ENCODE data around the gene GRIA4. TPM values are rescaled to one million over a fixed set of nuclear protein-coding genes. Genes with fewer than 3 reads are reported as not detected.

GRIA4 gene
- total and polyA plus RNA-seq, 2 donors (not counting 1 experiment from before 2014, with no cell fraction given) = 0.15 to 0.50 TPM

GRCh38 chr11:105622016-105622415 lies 12.1 kb downstream of the GRIA4 start:
- no peak overlapping the region for H3K4me3 ChIP-seq (replicated peaks in 1 of 4; ENCODE audit: control extremely low read depth in 1 of 4, insufficient read depth in 1 of 4, low read depth in 3 of 4, low read length in 4 of 4)
- no peaks in the 10 kb centered on the region for H3K36me3 ChIP-seq (ENCODE audit: control insufficient read depth, insufficient read depth, low read length)
- no peak overlapping the region for H3K27ac ChIP-seq (ENCODE audit: insufficient read depth, low read length)
- no peaks in the 10 kb centered on the region for H3K4me1 ChIP-seq (ENCODE audit: control insufficient read depth, extremely low read depth, insufficient read depth, low read length)
- no peak overlapping the region for H3K4me2 ChIP-seq (ENCODE audit: extremely low read depth, insufficient read depth, low read length)
- no peaks in the 10 kb centered on the region for H3K79me2 ChIP-seq (ENCODE audit: control insufficient read depth, insufficient read depth, low read length)
- no peak overlapping the region for H2AFZ ChIP-seq (ENCODE audit: low read length)
- no peaks in the 10 kb centered on the region for H4K20me1 ChIP-seq (ENCODE audit: control insufficient read depth, extremely low read depth, insufficient read depth, low read length)
- no peak for DNase-seq (ENCODE audit: low read depth in 2 of 2)
- no peaks in the 10 kb centered on the region for H3K27me3 ChIP-seq (ENCODE audit: control insufficient read depth, insufficient read depth, low read length)
- TF ChIP-seq, protein P1, sequence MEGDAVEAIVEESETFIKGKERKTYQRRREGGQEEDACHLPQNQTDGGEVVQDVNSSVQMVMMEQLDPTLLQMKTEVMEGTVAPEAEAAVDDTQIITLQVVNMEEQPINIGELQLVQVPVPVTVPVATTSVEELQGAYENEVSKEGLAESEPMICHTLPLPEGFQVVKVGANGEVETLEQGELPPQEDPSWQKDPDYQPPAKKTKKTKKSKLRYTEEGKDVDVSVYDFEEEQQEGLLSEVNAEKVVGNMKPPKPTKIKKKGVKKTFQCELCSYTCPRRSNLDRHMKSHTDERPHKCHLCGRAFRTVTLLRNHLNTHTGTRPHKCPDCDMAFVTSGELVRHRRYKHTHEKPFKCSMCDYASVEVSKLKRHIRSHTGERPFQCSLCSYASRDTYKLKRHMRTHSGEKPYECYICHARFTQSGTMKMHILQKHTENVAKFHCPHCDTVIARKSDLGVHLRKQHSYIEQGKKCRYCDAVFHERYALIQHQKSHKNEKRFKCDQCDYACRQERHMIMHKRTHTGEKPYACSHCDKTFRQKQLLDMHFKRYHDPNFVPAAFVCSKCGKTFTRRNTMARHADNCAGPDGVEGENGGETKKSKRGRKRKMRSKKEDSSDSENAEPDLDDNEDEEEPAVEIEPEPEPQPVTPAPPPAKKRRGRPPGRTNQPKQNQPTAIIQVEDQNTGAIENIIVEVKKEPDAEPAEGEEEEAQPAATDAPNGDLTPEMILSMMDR (conservative IDR thresholded peaks at IDR 0.05 in 1 of 2, IDR thresholded peaks at IDR 0.05 in 1 of 2; ENCODE audit: low read depth in 1 of 2, low read length in 2 of 2) = no peak
- no peak for TF ChIP-seq EZH2 (IDR thresholded peaks at IDR 0.05; ENCODE audit: low read length, missing control alignments)
- no peaks in the 10 kb centered on the region for H3K9me3 ChIP-seq (ENCODE audit: control insufficient read depth, insufficient read depth, low read depth, low read length)
- no peak overlapping the region for H3K9ac ChIP-seq (ENCODE audit: insufficient read depth, low read length)

- TF ChIP-seq, protein P1 (conservative IDR thresholded peaks at IDR 0.05 in 1 of 2, IDR thresholded peaks at IDR 0.05 in 1 of 2; ENCODE audit: low read depth in 1 of 2, low read length in 2 of 2) = no peak
- TF ChIP-seq EZH2 (IDR thresholded peaks at IDR 0.05; ENCODE audit: low read length, missing control alignments) = no peak
- Histone ChIP-seq H3K27me3 (ENCODE audit: control insufficient read depth, insufficient read depth, low read length) (no peaks in the 10 kb centered on the region), H3K9me3 (ENCODE audit: control insufficient read depth, insufficient read depth, low read depth, low read length) (no peaks in the 10 kb centered on the region), H3K27ac (ENCODE audit: insufficient read depth, low read length) (no peak overlapping the region), H3K9ac (ENCODE audit: insufficient read depth, low read length) (no peak overlapping the region), H3K4me3 (replicated peaks in 1 of 4; ENCODE audit: control extremely low read depth in 1 of 4, insufficient read depth in 1 of 4, low read depth in 3 of 4, low read length in 4 of 4) (no peak overlapping the region), H3K79me2 (ENCODE audit: control insufficient read depth, insufficient read depth, low read length) (no peaks in the 10 kb centered on the region), H3K36me3 (ENCODE audit: control insufficient read depth, insufficient read depth, low read length) (no peaks in the 10 kb centered on the region), H2AFZ (ENCODE audit: low read length) (no peak overlapping the region), H3K4me2 (ENCODE audit: extremely low read depth, insufficient read depth, low read length) (no peak overlapping the region), H3K4me1 (ENCODE audit: control insufficient read depth, extremely low read depth, insufficient read depth, low read length) (no peaks in the 10 kb centered on the region), H4K20me1 (ENCODE audit: control insufficient read depth, extremely low read depth, insufficient read depth, low read length) (no peaks in the 10 kb centered on the region)
- DNase-seq (ENCODE audit: low read depth in 2 of 2) = no peak
Observed at GRCh38 chr11:105632316-105632715, 22.4 kb downstream of the GRIA4 start.

GRCh38 chr11:105635466-105635865 lies 25.6 kb downstream of the GRIA4 start:
- Histone ChIP-seq H3K36me3 (ENCODE audit: control insufficient read depth, insufficient read depth, low read length) (no peaks in the 10 kb centered on the region), H2AFZ (ENCODE audit: low read length) (no peak overlapping the region)
- TF ChIP-seq, protein P1 (conservative IDR thresholded peaks at IDR 0.05 in 1 of 2, IDR thresholded peaks at IDR 0.05 in 1 of 2; ENCODE audit: low read depth in 1 of 2, low read length in 2 of 2) = no peak
- TF ChIP-seq EZH2 (IDR thresholded peaks at IDR 0.05; ENCODE audit: low read length, missing control alignments) = no peak

More at GRCh38 chr11:105635466-105635865, 25.6 kb downstream of the GRIA4 start:
- Histone ChIP-seq H3K4me2 (ENCODE audit: extremely low read depth, insufficient read depth, low read length) (no peak overlapping the region), H3K27ac (ENCODE audit: insufficient read depth, low read length) (no peak overlapping the region), H3K79me2 (ENCODE audit: control insufficient read depth, insufficient read depth, low read length) (no peaks in the 10 kb centered on the region), H3K9ac (ENCODE audit: insufficient read depth, low read length) (no peak overlapping the region), H3K9me3 (ENCODE audit: control insufficient read depth, insufficient read depth, low read depth, low read length) (no peaks in the 10 kb centered on the region), H4K20me1 (ENCODE audit: control insufficient read depth, extremely low read depth, insufficient read depth, low read length) (no peaks in the 10 kb centered on the region), H3K4me3 (replicated peaks in 1 of 4; ENCODE audit: control extremely low read depth in 1 of 4, insufficient read depth in 1 of 4, low read depth in 3 of 4, low read length in 4 of 4) (no peak overlapping the region), H3K4me1 (ENCODE audit: control insufficient read depth, extremely low read depth, insufficient read depth, low read length) (no peaks in the 10 kb centered on the region), H3K27me3 (ENCODE audit: control insufficient read depth, insufficient read depth, low read length) (no peaks in the 10 kb centered on the region)
- no peak for DNase-seq (ENCODE audit: low read depth in 2 of 2)

Measured in fibroblast of lung (primary cell).